ENCODE data around the gene IRX2.

IRX2 gene

GRCh38 chr5:2721385-2722138 lies 29.9 kb downstream of the IRX2 start:
- no peak for DNase-seq (ENCODE audit: extremely low read depth in 1 of 2, low read depth in 1 of 2)

GRCh38 chr5:2719332-2719731 lies 32.1 kb downstream of the IRX2 start:
- no peak for DNase-seq (ENCODE audit: extremely low read depth in 1 of 2, low read depth in 1 of 2)

- DNase-seq (ENCODE audit: extremely low read depth in 1 of 2, low read depth in 1 of 2), result no peak
Measured at GRCh38 chr5:2718115-2718514, 33.4 kb downstream of the IRX2 start.

- DNase-seq (ENCODE audit: extremely low read depth in 1 of 2, low read depth in 1 of 2), result no peak
Measured at GRCh38 chr5:2715856-2716255, 35.6 kb downstream of the IRX2 start.

- DNase-seq (ENCODE audit: extremely low read depth in 1 of 2, low read depth in 1 of 2), result no peak
Measured at GRCh38 chr5:2714805-2715204, 36.7 kb downstream of the IRX2 start.

GRCh38 chr5:2714026-2714425 lies 37.5 kb downstream of the IRX2 start:
- DNase-seq (ENCODE audit: extremely low read depth in 1 of 2, low read depth in 1 of 2), result no peak

- no peak for DNase-seq (ENCODE audit: extremely low read depth in 1 of 2, low read depth in 1 of 2)
Measured at GRCh38 chr5:2711446-2712425, 39.7 kb downstream of the IRX2 start.

- no peak for DNase-seq (ENCODE audit: extremely low read depth in 1 of 2, low read depth in 1 of 2)
Measured at GRCh38 chr5:2710910-2711309, 40.6 kb downstream of the IRX2 start.

- no peak for DNase-seq (ENCODE audit: extremely low read depth in 1 of 2, low read depth in 1 of 2)
Measured at GRCh38 chr5:2709976-2710689, 41.3 kb downstream of the IRX2 start.

- DNase-seq (ENCODE audit: extremely low read depth in 1 of 2, low read depth in 1 of 2), result no peak
Measured at GRCh38 chr5:2708751-2709150, 42.7 kb downstream of the IRX2 start.

- DNase-seq (ENCODE audit: extremely low read depth in 1 of 2, low read depth in 1 of 2), result no peak
Measured at GRCh38 chr5:2708132-2708531, 43.3 kb downstream of the IRX2 start.

- DNase-seq (ENCODE audit: extremely low read depth in 1 of 2, low read depth in 1 of 2), result no peak
Measured at GRCh38 chr5:2705861-2706260, 45.6 kb downstream of the IRX2 start.

- DNase-seq (ENCODE audit: extremely low read depth in 1 of 2, low read depth in 1 of 2), result no peak
Measured at GRCh38 chr5:2704806-2705645, 46.5 kb downstream of the IRX2 start.

GRCh38 chr5:2704111-2704510 lies 47.4 kb downstream of the IRX2 start:
- no peak for DNase-seq (ENCODE audit: extremely low read depth in 1 of 2, low read depth in 1 of 2)

- no peak for DNase-seq (ENCODE audit: extremely low read depth in 1 of 2, low read depth in 1 of 2)
Measured at GRCh38 chr5:2703615-2704014, 47.9 kb downstream of the IRX2 start.

- no peak for DNase-seq (ENCODE audit: extremely low read depth in 1 of 2, low read depth in 1 of 2)
Measured at GRCh38 chr5:2703041-2703440, 48.4 kb downstream of the IRX2 start.

GRCh38 chr5:2702096-2702879 lies 49.2 kb downstream of the IRX2 start:
- no peak for DNase-seq (ENCODE audit: extremely low read depth in 1 of 2, low read depth in 1 of 2)

GRCh38 chr5:2701592-2701991 lies 49.9 kb downstream of the IRX2 start:
- DNase-seq (ENCODE audit: extremely low read depth in 1 of 2, low read depth in 1 of 2), result no peak

- no peak for DNase-seq (ENCODE audit: extremely low read depth in 1 of 2, low read depth in 1 of 2)
Measured at GRCh38 chr5:2700876-2701275, 50.6 kb downstream of the IRX2 start.

- DNase-seq (ENCODE audit: extremely low read depth in 1 of 2, low read depth in 1 of 2), result no peak
Measured at GRCh38 chr5:2699686-2700085, 51.8 kb downstream of the IRX2 start.

Data from stimulated activated CD8-positive, alpha-beta memory T cell treated with anti-CD3 and anti-CD28 coated beads, Interleukin-7, amount 100 ng/mL, for 48 hours (primary cell).